Left lobe of liver (tissue), 2 donors: ENCODE results near the gene STIMATE. TPM values are rescaled to one million over a fixed set of nuclear protein-coding genes. Genes with fewer than 3 reads are reported as not detected.

ENCODE experiments used
- ATAC-seq: fragments of 200-7000 bp; cut with Tn5 transposase; one replicate; pipeline ENCODE4 v1.9.1; 2020; ENCODE audit warnings: mild to moderate bottlenecking, moderate library complexity
- DNase-seq: peaks from one replicate; pipeline ENCODE4 v3.0.0-alpha.2; 2020; ENCODE audit warnings: low spot score
- total RNA-seq: library from RNA; stranded (reverse); gene quantifications from one replicate; pipeline ENCODE4 v1.2.1, GENCODE V29; 2021
- donor health status: DM: no; HTN: no; CAD: no; lungs with moderate emphysema.
- donor health status: DM: no; HTN: yes; CAD: no.

Gene STIMATE
- total RNA-seq, 1 donor from 2014 or later: 36.4 TPM

- no peak for ATAC-seq
- no peak for DNase-seq
These were observed 73.3 kb downstream of the STIMATE start for GRCh38 chr3:52824037-52824436.

- DNase-seq: no peak
- ATAC-seq: no peak
These were observed 75.0 kb downstream of the STIMATE start for GRCh38 chr3:52822363-52822762.

GRCh38 chr3:52820736-52821135 lies 76.6 kb downstream of the STIMATE start:
- DNase-seq: peak; percentile 52
- peak; percentile 17 for ATAC-seq

GRCh38 chr3:52819936-52820335 lies 77.4 kb downstream of the STIMATE start:
- no peak for DNase-seq
- no peak for ATAC-seq

GRCh38 chr3:52817860-52818259 lies 79.5 kb downstream of the STIMATE start:
- no peak for ATAC-seq
- peak; percentile 52 for DNase-seq

- DNase-seq (no peak), ATAC-seq (peak; percentile 0)
These were observed 80.1 kb downstream of the STIMATE start for GRCh38 chr3:52817221-52817620.

GRCh38 chr3:52816654-52817053 lies 80.7 kb downstream of the STIMATE start:
- DNase-seq (peak; percentile 51), ATAC-seq (peak; percentile 1)

- DNase-seq (no peak), ATAC-seq (no peak)
These were observed 81.1 kb downstream of the STIMATE start for GRCh38 chr3:52816199-52816598.

GRCh38 chr3:52813810-52814209 lies 83.5 kb downstream of the STIMATE start:
- DNase-seq (peak; percentile 79), ATAC-seq (peak; percentile 30)

- ATAC-seq: peak; percentile 51
- peak; percentile 82 for DNase-seq
These were observed 85.8 kb downstream of the STIMATE start for GRCh38 chr3:52811452-52812011.

GRCh38 chr3:52810923-52811322 lies 86.4 kb downstream of the STIMATE start:
- peak; percentile 78 for DNase-seq
- peak; percentile 52 for ATAC-seq

GRCh38 chr3:52809662-52810377 lies 87.5 kb downstream of the STIMATE start:
- ATAC-seq: no peak

GRCh38 chr3:52809149-52809548 lies 88.2 kb downstream of the STIMATE start:
- no peak for ATAC-seq

More at GRCh38 chr3:52809662-52810377, 87.5 kb downstream of the STIMATE start:
- DNase-seq: no peak

GRCh38 chr3:52805270-52806039 lies 91.9 kb downstream of the STIMATE start:
- DNase-seq: no peak

More at GRCh38 chr3:52809149-52809548, 88.2 kb downstream of the STIMATE start:
- no peak for DNase-seq

GRCh38 chr3:52801839-52802238 lies 95.5 kb downstream of the STIMATE start:
- ATAC-seq (no peak), DNase-seq (no peak)

More at GRCh38 chr3:52805270-52806039, 91.9 kb downstream of the STIMATE start:
- no peak for ATAC-seq

- peak; percentile 14 for ATAC-seq
- no peak for DNase-seq
These were observed 97.3 kb downstream of the STIMATE start for GRCh38 chr3:52800079-52800478.

- DNase-seq (no peak), ATAC-seq (peak; percentile 15)
These were observed 98.3 kb downstream of the STIMATE start for GRCh38 chr3:52798978-52799476.

- DNase-seq: no peak
- ATAC-seq: no peak
These were observed 98.9 kb downstream of the STIMATE start for GRCh38 chr3:52798376-52798977.

- ATAC-seq (no peak), DNase-seq (no peak)
These were observed 100.9 kb downstream of the STIMATE start for GRCh38 chr3:52796411-52796810.

GRCh38 chr3:52795298-52795900 lies 101.9 kb downstream of the STIMATE start:
- DNase-seq (peak; percentile 86), ATAC-seq (peak; percentile 51)
